Measurements from ENCODE around the gene PPP1R18.

- no peak for TF ChIP-seq POLR2A (IDR thresholded peaks at IDR 0.05)
- TF ChIP-seq EP300 (IDR thresholded peaks at IDR 0.05): no peak
Observed at GRCh38 chr6:30647242-30648116, 39.0 kb downstream of the PPP1R18 start.

Data from stomach (tissue), 4 donors.